Nephron (organoid): ENCODE data around the gene B3GNT2.
A peak's percentile ranks its signal among the peaks of the same experiment; 100 is the strongest.
"Not testable (repeated sequence)": the region's sequence is repeated elsewhere in the genome, so short reads cannot be mapped to it uniquely, and the experiment has no call there.

ENCODE experiments used
- H3K27ac Mint-ChIP-seq, 3 experiments: 2 replicates each; pipeline ENCODE4 v1.8.0; 2020; ENCODE audit warnings: mixed read lengths in 3 of 3, mild to moderate bottlenecking in 2 of 3, moderate library complexity in 1 of 3
- H3K27me3 Mint-ChIP-seq: 2 replicates; pipeline ENCODE4 v1.8.0; 2021; ENCODE audit warnings: low read depth, mild to moderate bottlenecking, moderate library complexity, mixed read lengths
- H3K36me3 Mint-ChIP-seq: 2 replicates; pipeline ENCODE4 v1.8.0; 2020; ENCODE audit warnings: low read depth, mixed read lengths
- H3K4me1 Mint-ChIP-seq: 2 replicates; pipeline ENCODE4 v1.8.0; 2020; ENCODE audit warnings: mixed read lengths
- H3K4me3 Mint-ChIP-seq, 3 experiments: 2 replicates each; pipeline ENCODE4 v1.8.0; 2020; ENCODE audit warnings: mild to moderate bottlenecking in 3 of 3, mixed read lengths in 3 of 3, moderate library complexity in 2 of 3
- H3K9me3 Mint-ChIP-seq: 2 replicates; pipeline ENCODE4 v1.8.0; 2020; ENCODE audit warnings: mixed read lengths
- TF ChIP-seq, protein P1 (sequence below), 3 experiments: fragments of 200-600 bp; sonication (generic); IDR thresholded peaks; one replicate each; pipeline ENCODE4 v1.5.0; 2021; ENCODE audit warnings: antibody characterized with exemption in 3 of 3; ENCODE audit not compliant: unreplicated experiment in 3 of 3

Gene B3GNT2, protein sequence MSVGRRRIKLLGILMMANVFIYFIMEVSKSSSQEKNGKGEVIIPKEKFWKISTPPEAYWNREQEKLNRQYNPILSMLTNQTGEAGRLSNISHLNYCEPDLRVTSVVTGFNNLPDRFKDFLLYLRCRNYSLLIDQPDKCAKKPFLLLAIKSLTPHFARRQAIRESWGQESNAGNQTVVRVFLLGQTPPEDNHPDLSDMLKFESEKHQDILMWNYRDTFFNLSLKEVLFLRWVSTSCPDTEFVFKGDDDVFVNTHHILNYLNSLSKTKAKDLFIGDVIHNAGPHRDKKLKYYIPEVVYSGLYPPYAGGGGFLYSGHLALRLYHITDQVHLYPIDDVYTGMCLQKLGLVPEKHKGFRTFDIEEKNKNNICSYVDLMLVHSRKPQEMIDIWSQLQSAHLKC

GRCh38 chr2:62195421-62196277 is at the start of gene B3GNT2:
Gene B3GNT2, plus strand, starts transcription at chr2:62196115. Its CDS starts 26,106 bp downstream, at chr2:62222221.
- TF ChIP-seq, protein P1, sequence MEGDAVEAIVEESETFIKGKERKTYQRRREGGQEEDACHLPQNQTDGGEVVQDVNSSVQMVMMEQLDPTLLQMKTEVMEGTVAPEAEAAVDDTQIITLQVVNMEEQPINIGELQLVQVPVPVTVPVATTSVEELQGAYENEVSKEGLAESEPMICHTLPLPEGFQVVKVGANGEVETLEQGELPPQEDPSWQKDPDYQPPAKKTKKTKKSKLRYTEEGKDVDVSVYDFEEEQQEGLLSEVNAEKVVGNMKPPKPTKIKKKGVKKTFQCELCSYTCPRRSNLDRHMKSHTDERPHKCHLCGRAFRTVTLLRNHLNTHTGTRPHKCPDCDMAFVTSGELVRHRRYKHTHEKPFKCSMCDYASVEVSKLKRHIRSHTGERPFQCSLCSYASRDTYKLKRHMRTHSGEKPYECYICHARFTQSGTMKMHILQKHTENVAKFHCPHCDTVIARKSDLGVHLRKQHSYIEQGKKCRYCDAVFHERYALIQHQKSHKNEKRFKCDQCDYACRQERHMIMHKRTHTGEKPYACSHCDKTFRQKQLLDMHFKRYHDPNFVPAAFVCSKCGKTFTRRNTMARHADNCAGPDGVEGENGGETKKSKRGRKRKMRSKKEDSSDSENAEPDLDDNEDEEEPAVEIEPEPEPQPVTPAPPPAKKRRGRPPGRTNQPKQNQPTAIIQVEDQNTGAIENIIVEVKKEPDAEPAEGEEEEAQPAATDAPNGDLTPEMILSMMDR (IDR thresholded peaks at IDR 0.05; ENCODE audit: unreplicated experiment in 3 of 3) = no peak
- Mint-ChIP-seq H3K27ac (peak within 1 kb of the TSS in 1 of 3 experiments; percentile 64), H3K4me3 (peak within 1 kb of the TSS; percentile 89 to 93 (median 89)), H3K36me3 (no peaks in the 10 kb centered on the region), H3K9me3 (no peaks in the 10 kb centered on the region), H3K4me1 (peaks cover 19% of the 10 kb centered on the region), H3K27me3 (peaks cover 24% of the 10 kb centered on the region)

DNA sequence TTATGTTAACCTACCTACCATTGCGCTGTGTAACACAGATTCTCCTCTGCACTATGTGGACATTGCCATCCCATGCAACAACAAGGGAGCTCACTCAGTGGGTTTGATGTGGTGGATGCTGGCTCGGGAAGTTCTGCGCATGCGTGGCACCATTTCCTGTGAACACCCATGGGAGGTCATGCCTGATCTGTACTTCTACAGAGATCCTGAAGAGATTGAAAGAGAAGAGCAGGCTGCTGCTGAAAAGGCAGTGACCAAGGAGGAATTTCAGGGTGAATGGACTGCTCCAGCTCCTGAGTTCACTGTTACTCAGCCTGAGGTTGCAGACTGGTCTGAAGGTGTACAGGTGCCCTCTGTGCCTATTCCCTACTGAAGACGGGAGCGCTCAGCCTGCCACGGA is 49.1 kb upstream of the B3GNT2 start:
- not testable (repeated sequence) for H3K4me1 Mint-ChIP-seq, H3K9me3 Mint-ChIP-seq, H3K36me3 Mint-ChIP-seq, H3K4me3 Mint-ChIP-seq, H3K27me3 Mint-ChIP-seq, H3K27ac Mint-ChIP-seq

DNA sequence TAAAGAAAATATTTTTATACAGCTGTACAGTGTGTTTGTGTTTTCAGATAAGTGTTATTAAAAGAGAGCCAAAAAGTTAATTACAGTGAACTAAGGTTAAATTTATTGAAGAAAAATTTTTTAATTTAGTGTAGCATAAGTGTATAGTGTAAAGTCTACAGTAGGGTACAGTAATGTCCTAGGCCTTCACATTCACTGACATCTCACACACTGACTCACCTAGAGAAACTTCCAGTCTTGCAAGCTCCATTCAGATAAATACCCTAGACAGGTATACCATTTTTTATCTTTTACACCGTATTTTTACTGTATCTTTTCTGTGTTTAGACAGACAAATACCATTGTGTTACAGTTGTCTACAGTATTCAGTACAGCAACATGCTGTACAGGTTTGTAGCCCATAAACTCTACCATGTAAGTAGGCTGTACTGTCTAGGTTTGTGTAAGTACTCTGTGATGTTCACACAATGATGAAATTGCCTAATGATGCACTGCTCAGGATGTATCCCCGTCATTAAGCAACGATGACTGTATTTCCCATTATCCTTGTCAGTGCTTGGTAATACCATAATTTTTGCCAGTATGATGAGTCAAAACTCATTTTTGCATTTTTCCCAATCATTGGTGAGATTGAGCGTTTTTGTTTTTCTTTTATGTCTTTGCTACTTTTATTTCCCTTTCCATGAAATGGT is 48.2 kb upstream of the B3GNT2 start:
- H3K9me3 Mint-ChIP-seq = peaks cover 4% of the 10 kb centered on the region
- peaks cover 5% of the 10 kb centered on the region for H3K36me3 Mint-ChIP-seq
- no peaks in the 10 kb centered on the region for H3K27me3 Mint-ChIP-seq
- H3K4me1 Mint-ChIP-seq = no peaks in the 10 kb centered on the region
- TF ChIP-seq, protein P1 (IDR thresholded peaks at IDR 0.05; ENCODE audit: unreplicated experiment in 3 of 3) = no peak
- H3K27ac Mint-ChIP-seq = no peak overlapping the region
- H3K4me3 Mint-ChIP-seq = no peak overlapping the region

GRCh38 chr2:62149708-62150107 is 46.2 kb upstream of the B3GNT2 start:
- H3K36me3 Mint-ChIP-seq = peaks cover 13% of the 10 kb centered on the region
- TF ChIP-seq, protein P1 (IDR thresholded peaks at IDR 0.05; ENCODE audit: unreplicated experiment in 3 of 3) = no peak
- peaks cover 9% of the 10 kb centered on the region for H3K9me3 Mint-ChIP-seq
- no peak overlapping the region for H3K27ac Mint-ChIP-seq
- H3K27me3 Mint-ChIP-seq = no peaks in the 10 kb centered on the region
- H3K4me1 Mint-ChIP-seq = no peaks in the 10 kb centered on the region
- H3K4me3 Mint-ChIP-seq = no peak overlapping the region

- H3K27me3 Mint-ChIP-seq = no peaks in the 10 kb centered on the region
- no peak overlapping the region for H3K27ac Mint-ChIP-seq
- TF ChIP-seq, protein P1 (IDR thresholded peaks at IDR 0.05; ENCODE audit: unreplicated experiment in 3 of 3) = no peak
- peaks cover 19% of the 10 kb centered on the region for H3K36me3 Mint-ChIP-seq
- no peaks in the 10 kb centered on the region for H3K4me1 Mint-ChIP-seq
- H3K9me3 Mint-ChIP-seq = peaks cover 15% of the 10 kb centered on the region
- no peak overlapping the region for H3K4me3 Mint-ChIP-seq
Observed at GRCh38 chr2:62150597-62151305, 45.2 kb upstream of the B3GNT2 start.
